Raji (cell line): Measurements from ENCODE around the gene HTR3B.

Source experiments
- POLR2A ChIP-seq: IDR thresholded peaks from 2 replicates; pipeline ENCODE4 v1.6.1; 2011; ENCODE audit warnings: low read depth, low read length, control low read depth; ENCODE audit not compliant: insufficient read depth

The HTR3B gene

GRCh38 chr11:113904379-113905101, at the start of gene HTR3B:
Gene HTR3B, plus strand, starts transcription at chr11:113904796. Its CDS starts 138 bp downstream, at chr11:113904934.
- no peak for TF ChIP-seq POLR2A

- TF ChIP-seq POLR2A, result no peak
Measured at GRCh38 chr11:113855803-113856202, 48.8 kb upstream of the HTR3B start.

- TF ChIP-seq POLR2A, result no peak
Measured at GRCh38 chr11:113856966-113857759, 47.4 kb upstream of the HTR3B start.

GRCh38 chr11:113859665-113860064, 44.9 kb upstream of the HTR3B start:
- TF ChIP-seq POLR2A, result no peak

- TF ChIP-seq POLR2A, result no peak
Measured at GRCh38 chr11:113862435-113862834, 42.2 kb upstream of the HTR3B start.

GRCh38 chr11:113864410-113864809, 40.2 kb upstream of the HTR3B start:
- no peak for TF ChIP-seq POLR2A

GRCh38 chr11:113865873-113866272, 38.7 kb upstream of the HTR3B start:
- TF ChIP-seq POLR2A, result no peak

- TF ChIP-seq POLR2A, result no peak
Measured at GRCh38 chr11:113867843-113868503, 36.6 kb upstream of the HTR3B start.

- no peak for TF ChIP-seq POLR2A
Measured at GRCh38 chr11:113871336-113871735, 33.3 kb upstream of the HTR3B start.

GRCh38 chr11:113873236-113873626, 31.4 kb upstream of the HTR3B start:
- no peak for TF ChIP-seq POLR2A

- no peak for TF ChIP-seq POLR2A
Measured at GRCh38 chr11:113874096-113874495, 30.5 kb upstream of the HTR3B start.

GRCh38 chr11:113874581-113875233, 29.9 kb upstream of the HTR3B start:
- TF ChIP-seq POLR2A, result no peak

GRCh38 chr11:113875234-113876073, 29.1 kb upstream of the HTR3B start, which contains the start of gene USP28:
Gene USP28, minus strand, starts transcription at chr11:113875572. Its CDS starts 71 bp downstream, at chr11:113875501.
- peak; percentile 94 for TF ChIP-seq POLR2A

- no peak for TF ChIP-seq POLR2A
Measured at GRCh38 chr11:113876074-113876797, 28.4 kb upstream of the HTR3B start.
